ENCODE data around the gene NHLH2.

Gene NHLH2

GRCh38 chr1:115814685-115815398 lies 26.1 kb downstream of the NHLH2 start:
- Histone ChIP-seq H3K4me1 (ENCODE audit: control insufficient read depth, insufficient read depth, low read length) (no peaks in the 10 kb centered on the region), H3K4me3 (ENCODE audit: low read depth, low read length) (no peak overlapping the region), H3K27ac (ENCODE audit: extremely low read depth, low read depth, low read length) (no peak overlapping the region), H3K36me3 (ENCODE audit: control insufficient read depth in 2 of 2, insufficient read depth in 1 of 2, low read length in 2 of 2) (no peaks in the 10 kb centered on the region), H3K9me3 (ENCODE audit: control insufficient read depth, insufficient read depth, low read depth, low read length) (no peaks in the 10 kb centered on the region)
- TF ChIP-seq ZNF654 (tag by site-specific recombination; IDR thresholded peaks at IDR 0.05; ENCODE audit: low read depth) (no peak), ZNF24 (tag by site-specific recombination; IDR thresholded peaks at IDR 0.05) (no peak), MEIS1 (CRISPR knock-in tag; IDR thresholded peaks at IDR 0.05; ENCODE audit: borderline replicate concordance) (no peak), PRDM10 (tag by site-specific recombination; IDR thresholded peaks at IDR 0.05) (no peak), ZNF366 (tag by site-specific recombination; conservative IDR thresholded peaks at IDR 0.05) (no peak), ZSCAN18 (tag by site-specific recombination; IDR thresholded peaks at IDR 0.05) (no peak), ZNF114 (tag by site-specific recombination; IDR thresholded peaks at IDR 0.05) (no peak), ZFP69B (tag by site-specific recombination; IDR thresholded peaks at IDR 0.05) (no peak), PRDM1 (tag by site-specific recombination; IDR thresholded peaks at IDR 0.05) (no peak), ZNF600 (tag by site-specific recombination; IDR thresholded peaks at IDR 0.05) (no peak), ZBTB21 (tag by site-specific recombination; IDR thresholded peaks at IDR 0.05) (no peak)
- ChIA-PET POLR2A (interaction anchor here (1.0 kb wide), 1 partner anchor 41 kb away, joined by 3 read pairs; no protein-coding TSS in a partner anchor), CTCF (interaction anchor here (0.5 to 0.8 kb wide), 4 partner anchors 64 to 729 kb away, joined by 3 read pairs; no protein-coding TSS in a partner anchor)

DNA sequence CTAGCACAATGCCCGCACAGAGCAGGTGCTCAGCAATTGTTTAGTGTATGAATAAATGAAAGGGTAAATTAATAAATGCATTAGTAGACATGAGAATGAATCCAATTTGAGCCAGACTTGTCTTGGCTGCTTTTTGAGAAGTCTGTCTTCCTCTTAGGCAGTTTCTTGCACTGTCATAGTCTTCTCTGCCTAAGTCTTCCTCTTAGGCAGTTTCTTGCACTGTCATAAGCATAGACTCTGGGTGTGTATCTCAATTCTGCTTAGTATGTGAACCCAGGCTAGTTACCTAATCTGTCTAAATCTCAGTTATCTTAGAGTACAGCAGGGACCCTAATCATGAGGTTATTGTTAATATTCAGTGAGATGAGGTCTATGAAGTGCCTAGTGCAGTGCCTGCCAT lies 27.2 kb downstream of the NHLH2 start:
- ChIA-PET CTCF (interaction anchor here (0.8 to 1.1 kb wide), 2 partner anchors 65 to 168 kb away, joined by 3 read pairs; no protein-coding TSS in a partner anchor), POLR2A (interaction anchor here (1.0 kb wide), 1 partner anchor 42 kb away, joined by 3 read pairs; no protein-coding TSS in a partner anchor)
- Histone ChIP-seq H3K9me3 (ENCODE audit: control insufficient read depth, insufficient read depth, low read depth, low read length) (no peaks in the 10 kb centered on the region), H3K27ac (ENCODE audit: extremely low read depth, low read depth, low read length) (no peak overlapping the region), H3K4me1 (ENCODE audit: control insufficient read depth, insufficient read depth, low read length) (no peaks in the 10 kb centered on the region), H3K4me3 (ENCODE audit: low read depth, low read length) (no peak overlapping the region), H3K36me3 (ENCODE audit: control insufficient read depth in 2 of 2, insufficient read depth in 1 of 2, low read length in 2 of 2) (no peaks in the 10 kb centered on the region)
- TF ChIP-seq ZNF10 (tag by site-specific recombination; IDR thresholded peaks at IDR 0.05) (no peak), ZNF521 (tag by site-specific recombination; IDR thresholded peaks at IDR 0.05) (no peak), ZNF302 (tag by site-specific recombination; IDR thresholded peaks at IDR 0.05; ENCODE audit: low read depth) (no peak), SP2 (tag by site-specific recombination; IDR thresholded peaks at IDR 0.05) (no peak), KLF10 (tag by site-specific recombination; IDR thresholded peaks at IDR 0.05) (no peak), PBX3 (CRISPR knock-in tag; IDR thresholded peaks at IDR 0.05) (no peak)
- TF ChIP-seq, protein P1, sequence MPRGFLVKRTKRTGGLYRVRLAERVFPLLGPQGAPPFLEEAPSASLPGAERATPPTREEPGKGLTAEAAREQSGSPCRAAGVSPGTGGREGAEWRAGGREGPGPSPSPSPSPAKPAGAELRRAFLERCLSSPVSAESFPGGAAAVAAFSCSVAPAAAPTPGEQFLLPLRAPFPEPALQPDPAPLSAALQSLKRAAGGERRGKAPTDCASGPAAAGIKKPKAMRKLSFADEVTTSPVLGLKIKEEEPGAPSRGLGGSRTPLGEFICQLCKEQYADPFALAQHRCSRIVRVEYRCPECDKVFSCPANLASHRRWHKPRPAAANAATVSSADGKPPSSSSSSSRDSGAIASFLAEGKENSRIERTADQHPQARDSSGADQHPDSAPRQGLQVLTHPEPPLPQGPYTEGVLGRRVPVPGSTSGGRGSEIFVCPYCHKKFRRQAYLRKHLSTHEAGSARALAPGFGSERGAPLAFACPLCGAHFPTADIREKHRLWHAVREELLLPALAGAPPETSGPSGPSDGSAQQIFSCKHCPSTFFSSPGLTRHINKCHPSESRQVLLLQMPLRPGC (tag by site-specific recombination; IDR thresholded peaks at IDR 0.05): no peak

Data from HEK293 (cell line).